Endodermal cell (in vitro differentiated cells): ENCODE results near the gene MSMB. TPM values are rescaled to one million over a fixed set of nuclear protein-coding genes. Genes with fewer than 3 reads are reported as not detected.
A peak's percentile ranks its signal among the peaks of the same experiment; 100 is the strongest.
"Not testable (repeated sequence)": the region's sequence is repeated elsewhere in the genome, so short reads cannot be mapped to it uniquely, and the experiment has no call there.

Experiments used
- DNase-seq: peaks from one replicate; pipeline ENCODE4 v3.0.0-alpha.2; 2017
- H3K27ac ChIP-seq: 2 replicates; pipeline ENCODE4 v1.5.1; 2013; ENCODE audit warnings: mild to moderate bottlenecking, low read depth, low read length, moderate library complexity
- H3K27me3 ChIP-seq: 2 replicates; pipeline ENCODE4 v1.6.1; 2013; ENCODE audit warnings: mild to moderate bottlenecking, low read length, moderate library complexity; ENCODE audit not compliant: insufficient read depth, control insufficient read depth, poor library complexity, severe bottlenecking
- H3K36me3 ChIP-seq: 2 replicates; pipeline ENCODE4 v1.7.0; 2013; ENCODE audit warnings: mild to moderate bottlenecking, low read length, moderate library complexity; ENCODE audit not compliant: control insufficient read depth, insufficient read depth
- H3K4me1 ChIP-seq: one replicate; pipeline ENCODE4 v1.7.0; 2013; ENCODE audit warnings: low read length; ENCODE audit not compliant: control insufficient read depth, insufficient read depth
- H3K4me3 ChIP-seq: 2 replicates; pipeline ENCODE4 v1.5.1; 2013; ENCODE audit warnings: mild to moderate bottlenecking, low read length, moderate library complexity
- H3K9ac ChIP-seq: 2 replicates; pipeline ENCODE4 v1.6.1; 2013; ENCODE audit warnings: mild to moderate bottlenecking, low read length, moderate library complexity; ENCODE audit not compliant: poor library complexity, severe bottlenecking; ENCODE audit errors: extremely low read depth
- H3K9me3 ChIP-seq: 2 replicates; pipeline ENCODE4 v1.6.1; 2013; ENCODE audit warnings: mild to moderate bottlenecking, low read length, moderate library complexity; ENCODE audit not compliant: control insufficient read depth
- H3K27ac Mint-ChIP-seq: 2 replicates; pipeline ENCODE4 v1.8.0; 2020; ENCODE audit warnings: mixed read lengths
- H3K27me3 Mint-ChIP-seq: 2 replicates; pipeline ENCODE4 v1.8.0; 2021; ENCODE audit warnings: mild to moderate bottlenecking, mixed read lengths; ENCODE audit not compliant: insufficient read depth
- H3K36me3 Mint-ChIP-seq: 2 replicates; pipeline ENCODE4 v1.8.0; 2020; ENCODE audit warnings: low read depth, mixed read lengths
- H3K4me1 Mint-ChIP-seq: 2 replicates; pipeline ENCODE4 v1.8.0; 2020; ENCODE audit warnings: mixed read lengths
- H3K4me3 Mint-ChIP-seq: 2 replicates; pipeline ENCODE4 v1.8.0; 2020; ENCODE audit warnings: mild to moderate bottlenecking, moderate library complexity, mixed read lengths
- H3K9me3 Mint-ChIP-seq: 2 replicates; pipeline ENCODE4 v1.8.0; 2020; ENCODE audit warnings: mild to moderate bottlenecking, mixed read lengths
- WGBS, 2 experiments: methylation state at CpG; one replicate each; pipeline versions ENCODE4 v1.1.5 to v1.1.7; 2013; ENCODE audit warnings: missing lambda C conversion rate in 2 of 2, mixed read lengths in 1 of 2; ENCODE audit not compliant: insufficient coverage in 1 of 2, insufficient read length in 1 of 2; 5-methylcytosine and 5-hydroxymethylcytosine counted together
- total RNA-seq, 2 donors: library from RNA; stranded (reverse); fragmentation: NEBNext Ultra II Directional in 1 of 2; extraction: Animal tissue kit (Norgen Biotek cat#: 25700) in 1 of 2; gene quantifications; 2 replicates in 1 of 2; 3 replicates in 1 of 2; pipeline ENCODE4 v1.2.1, GENCODE V29; 2021
- TF ChIP-seq, protein P1 (sequence below): fragments of 200-600 bp; sonication (generic); conservative IDR thresholded peaks from 2 replicates; pipeline ENCODE4 v1.5.0; 2021; ENCODE audit warnings: antibody characterized with exemption, mild to moderate bottlenecking

Gene MSMB
- total RNA-seq, 2 donors from 2014 or later: 2.4 to 2.9 TPM

DNA sequence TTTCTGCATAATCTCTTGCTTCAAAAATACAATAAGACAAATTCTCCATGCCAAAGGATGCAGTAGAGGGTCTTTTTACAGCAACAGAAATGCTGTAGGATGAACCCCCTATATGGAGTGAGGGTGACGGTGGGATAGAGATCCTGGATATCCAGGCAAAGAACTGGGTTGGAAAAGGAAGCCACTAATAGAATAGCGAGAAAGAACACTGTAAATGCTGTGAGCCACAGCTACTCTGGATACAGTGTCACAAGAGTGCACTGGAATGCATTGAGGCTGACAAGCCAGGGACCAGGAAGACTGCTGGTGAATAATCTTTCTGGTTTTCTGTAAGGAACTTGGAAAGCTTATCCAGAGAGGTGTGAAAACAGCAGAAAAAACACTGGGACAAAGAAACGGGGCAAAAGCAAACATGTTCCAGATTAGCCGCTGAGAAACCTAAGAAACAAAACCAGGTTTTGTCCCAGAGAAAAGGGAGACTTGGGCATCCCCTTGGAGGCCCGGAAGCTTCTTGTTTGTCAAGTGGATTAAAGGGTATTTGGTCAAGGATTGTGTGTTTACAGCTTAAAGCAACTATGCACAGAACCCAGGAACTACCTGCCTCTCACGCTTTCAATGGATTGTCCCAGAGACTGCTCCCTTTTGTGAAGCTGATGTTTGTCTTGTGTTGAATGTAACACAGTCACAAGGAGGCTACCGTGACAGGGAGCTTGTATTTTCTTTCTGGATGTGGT, 6.2 kb upstream of the MSMB start:
- no peaks in the 10 kb centered on the region for H3K36me3 ChIP-seq
- Mint-ChIP-seq H3K9me3 (peaks cover 15% of the 10 kb centered on the region), H3K27ac (peak overlapping the region; percentile 99)

DNA sequence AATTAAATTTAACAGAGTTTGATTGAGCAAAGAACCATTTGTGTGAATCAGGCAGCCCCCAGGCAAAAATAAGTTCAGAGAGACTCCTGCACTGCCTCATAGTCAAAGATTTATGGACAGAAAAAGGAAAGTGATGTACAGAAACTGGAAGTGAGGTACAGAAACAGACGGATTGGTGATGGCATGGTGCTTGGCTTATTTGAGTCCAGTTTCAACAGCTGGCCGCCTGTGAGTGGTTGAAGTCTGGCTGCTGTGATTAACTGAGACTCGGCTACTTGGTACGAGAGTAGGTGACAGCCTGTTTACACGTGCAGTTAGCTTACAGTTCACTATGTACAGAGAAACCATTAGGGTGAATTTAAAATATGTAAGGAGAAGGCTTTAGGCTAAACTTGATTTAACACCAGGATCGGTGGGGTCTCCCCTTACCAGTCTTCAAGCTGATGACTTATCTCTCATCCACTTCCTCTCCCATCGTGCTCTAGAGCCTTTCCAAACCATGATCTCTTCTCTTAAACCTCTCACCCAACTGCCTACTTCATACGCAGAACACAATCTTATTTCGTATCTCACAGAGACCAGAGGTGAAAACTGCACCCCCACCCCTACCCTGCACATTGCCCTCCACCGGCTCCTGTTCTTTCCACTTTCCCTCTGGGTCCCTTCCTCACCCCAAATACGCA, 5.0 kb upstream of the MSMB start:
- Mint-ChIP-seq H3K4me3 (no peak overlapping the region), H3K27ac (peak overlapping the region; percentile 99), H3K27me3 (no peaks in the 10 kb centered on the region), H3K9me3 (peaks cover 4% of the 10 kb centered on the region), H3K4me1 (peaks cover 75% of the 10 kb centered on the region), H3K36me3 (no peaks in the 10 kb centered on the region)
- TF ChIP-seq, protein P1, sequence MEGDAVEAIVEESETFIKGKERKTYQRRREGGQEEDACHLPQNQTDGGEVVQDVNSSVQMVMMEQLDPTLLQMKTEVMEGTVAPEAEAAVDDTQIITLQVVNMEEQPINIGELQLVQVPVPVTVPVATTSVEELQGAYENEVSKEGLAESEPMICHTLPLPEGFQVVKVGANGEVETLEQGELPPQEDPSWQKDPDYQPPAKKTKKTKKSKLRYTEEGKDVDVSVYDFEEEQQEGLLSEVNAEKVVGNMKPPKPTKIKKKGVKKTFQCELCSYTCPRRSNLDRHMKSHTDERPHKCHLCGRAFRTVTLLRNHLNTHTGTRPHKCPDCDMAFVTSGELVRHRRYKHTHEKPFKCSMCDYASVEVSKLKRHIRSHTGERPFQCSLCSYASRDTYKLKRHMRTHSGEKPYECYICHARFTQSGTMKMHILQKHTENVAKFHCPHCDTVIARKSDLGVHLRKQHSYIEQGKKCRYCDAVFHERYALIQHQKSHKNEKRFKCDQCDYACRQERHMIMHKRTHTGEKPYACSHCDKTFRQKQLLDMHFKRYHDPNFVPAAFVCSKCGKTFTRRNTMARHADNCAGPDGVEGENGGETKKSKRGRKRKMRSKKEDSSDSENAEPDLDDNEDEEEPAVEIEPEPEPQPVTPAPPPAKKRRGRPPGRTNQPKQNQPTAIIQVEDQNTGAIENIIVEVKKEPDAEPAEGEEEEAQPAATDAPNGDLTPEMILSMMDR: no peak
- Histone ChIP-seq H3K27ac (no peak overlapping the region), H3K27me3 (no peaks in the 10 kb centered on the region), H3K4me3 (no peak overlapping the region), H3K36me3 (no peaks in the 10 kb centered on the region), H3K4me1 (peaks cover 37% of the 10 kb centered on the region), H3K9ac (peak overlapping the region; percentile 6), H3K9me3 (peaks cover under 1% of the 10 kb centered on the region)
- peak; percentile 36 for DNase-seq
- 68 to 81% methylated on average over 4 to 11 of the region's 11 CpGs for WGBS, 2 experiments

More for the DNA sequence above, 6.2 kb upstream of the MSMB start:
- H3K27ac ChIP-seq: peak overlapping the region; percentile 68
- 38 to 61% methylated on average over 6 of the region's 7 CpGs for WGBS, 2 experiments
- peaks cover 64% of the 10 kb centered on the region for H3K4me1 Mint-ChIP-seq
- TF ChIP-seq, protein P1: no peak
- H3K36me3 Mint-ChIP-seq: peaks cover 3% of the 10 kb centered on the region
- peaks cover 12% of the 10 kb centered on the region for H3K9me3 ChIP-seq
- peak overlapping the region; percentile 36 for H3K4me3 Mint-ChIP-seq
- DNase-seq: peak; percentile 77
- no peaks in the 10 kb centered on the region for H3K27me3 Mint-ChIP-seq
- H3K9ac ChIP-seq: peak overlapping the region; percentile 76
- peaks cover 32% of the 10 kb centered on the region for H3K4me1 ChIP-seq
- no peaks in the 10 kb centered on the region for H3K27me3 ChIP-seq
- H3K4me3 ChIP-seq: peak overlapping the region; percentile 64

DNA sequence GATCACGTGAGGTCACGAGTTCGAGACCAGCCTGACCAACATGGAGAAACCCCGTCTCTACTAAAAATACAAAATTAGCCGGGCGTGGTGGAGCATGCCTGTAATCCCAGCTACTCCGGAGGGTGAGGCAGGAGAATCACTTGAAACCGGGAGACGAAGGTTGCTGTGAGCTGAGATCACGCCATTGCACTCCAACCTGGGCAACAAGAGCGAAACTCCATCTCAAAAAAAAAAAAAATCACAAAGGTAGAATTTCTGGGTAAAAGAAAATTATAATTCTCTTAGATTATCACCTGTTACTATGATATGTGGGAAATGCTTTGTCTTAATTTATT, 3.4 kb upstream of the MSMB start:
- 93 to 95% methylated on average over 7 to 10 of the region's 11 CpGs for WGBS, 2 experiments
- not testable (repeated sequence) for H3K4me3 ChIP-seq, H3K27ac Mint-ChIP-seq, H3K36me3 Mint-ChIP-seq, H3K27me3 ChIP-seq, H3K4me3 Mint-ChIP-seq, H3K9ac ChIP-seq, DNase-seq, H3K27me3 Mint-ChIP-seq, H3K36me3 ChIP-seq, H3K9me3 Mint-ChIP-seq, H3K27ac ChIP-seq, H3K9me3 ChIP-seq
- peaks cover 70% of the 10 kb centered on the region for H3K4me1 Mint-ChIP-seq
- H3K4me1 ChIP-seq: peaks cover 36% of the 10 kb centered on the region
